GM19238 (cell line): ENCODE results near the gene NSG1.

Source experiments
- DNase-seq: peaks from one replicate; pipeline ENCODE4 v3.0.0; 2011; ENCODE audit warnings: low spot score; ENCODE audit not compliant: insufficient read length

NSG1 gene

GRCh38 chr4:4368809-4369580 is 17.9 kb upstream of the NSG1 start:
- no peak for DNase-seq

- no peak for DNase-seq
These were observed 12.4 kb upstream of the NSG1 start for GRCh38 chr4:4374388-4375098.

GRCh38 chr4:4376074-4376473 is 10.8 kb upstream of the NSG1 start:
- DNase-seq, result no peak

GRCh38 chr4:4377191-4377590 is 9.7 kb upstream of the NSG1 start:
- no peak for DNase-seq

GRCh38 chr4:4377732-4378460 is 9.0 kb upstream of the NSG1 start:
- DNase-seq, result no peak

GRCh38 chr4:4379540-4380087 is 7.3 kb upstream of the NSG1 start:
- DNase-seq, result no peak

- no peak for DNase-seq
These were observed 3.8 kb upstream of the NSG1 start for GRCh38 chr4:4383085-4383484.

GRCh38 chr4:4384837-4385236 is 2.1 kb upstream of the NSG1 start:
- DNase-seq, result no peak

- DNase-seq, result no peak
These were observed 1.1 kb upstream of the NSG1 start for GRCh38 chr4:4385729-4386295.

GRCh38 chr4:4386296-4386735 is 586 bp upstream of the NSG1 start:
- no peak for DNase-seq

- no peak for DNase-seq
These were observed 819 bp downstream of the NSG1 start for GRCh38 chr4:4387531-4388310.

GRCh38 chr4:4388311-4388790 is 1.4 kb downstream of the NSG1 start:
- DNase-seq, result no peak

GRCh38 chr4:4388836-4389575 is 2.1 kb downstream of the NSG1 start:
- no peak for DNase-seq

GRCh38 chr4:4390046-4390445 is 3.1 kb downstream of the NSG1 start:
- DNase-seq, result no peak

GRCh38 chr4:4390515-4391240 is 3.8 kb downstream of the NSG1 start:
- DNase-seq, result no peak

- no peak for DNase-seq
These were observed 5.0 kb downstream of the NSG1 start for GRCh38 chr4:4391866-4392265.

GRCh38 chr4:4392501-4393183 is 5.7 kb downstream of the NSG1 start:
- no peak for DNase-seq

GRCh38 chr4:4394644-4395043 is 7.7 kb downstream of the NSG1 start:
- no peak for DNase-seq

GRCh38 chr4:4395371-4395770 is 8.5 kb downstream of the NSG1 start:
- no peak for DNase-seq
